ENCODE results near the gene ZSCAN26.
"Not testable (repeated sequence)": the region's sequence is repeated elsewhere in the genome, so short reads cannot be mapped to it uniquely, and the experiment has no call there.

ZSCAN26 gene

GRCh38 chr6:28312939-28313338 is 46.0 kb downstream of the ZSCAN26 start:
- TF ChIP-seq CTCF (IDR thresholded peaks at IDR 0.05; ENCODE audit: low read length, missing control alignments): no peak
- no peak overlapping the region for H3K4me3 ChIP-seq (replicated peaks; ENCODE audit: low read depth, low read length)
- no peak for DNase-seq (ENCODE audit: low read depth)

- TF ChIP-seq CTCF (IDR thresholded peaks at IDR 0.05; ENCODE audit: low read length, missing control alignments): no peak
- DNase-seq (ENCODE audit: low read depth): no peak
- no peak overlapping the region for H3K4me3 ChIP-seq (replicated peaks; ENCODE audit: low read depth, low read length)
These were observed 48.7 kb downstream of the ZSCAN26 start for GRCh38 chr6:28315628-28316027.

- DNase-seq (ENCODE audit: low read depth); H3K4me3 ChIP-seq (replicated peaks; ENCODE audit: low read depth, low read length): not testable (repeated sequence)
These were observed 50.9 kb downstream of the ZSCAN26 start for GRCh38 chr6:28317866-28318265.

GRCh38 chr6:28322661-28323060 is 55.7 kb downstream of the ZSCAN26 start:
- no peak overlapping the region for H3K4me3 ChIP-seq (replicated peaks; ENCODE audit: low read depth, low read length)
- DNase-seq (ENCODE audit: low read depth): no peak
- TF ChIP-seq CTCF (IDR thresholded peaks at IDR 0.05; ENCODE audit: low read length, missing control alignments): no peak

- DNase-seq (ENCODE audit: low read depth): no peak
- no peak overlapping the region for H3K4me3 ChIP-seq (replicated peaks; ENCODE audit: low read depth, low read length)
- no peak for TF ChIP-seq CTCF (IDR thresholded peaks at IDR 0.05; ENCODE audit: low read length, missing control alignments)
These were observed 57.0 kb downstream of the ZSCAN26 start for GRCh38 chr6:28323813-28324424.

GRCh38 chr6:28326371-28326948 is 59.5 kb downstream of the ZSCAN26 start:
- DNase-seq (ENCODE audit: low read depth): no peak
- H3K4me3 ChIP-seq (replicated peaks; ENCODE audit: low read depth, low read length): no peak overlapping the region
- no peak for TF ChIP-seq CTCF (IDR thresholded peaks at IDR 0.05; ENCODE audit: low read length, missing control alignments)
